ENCODE measurements around the gene JPT1.
A peak's percentile ranks its signal among the peaks of the same experiment; 100 is the strongest.
"Not testable (repeated sequence)": the region's sequence is repeated elsewhere in the genome, so short reads cannot be mapped to it uniquely, and the experiment has no call there.

Gene JPT1

GRCh38 chr17:75158480-75158879 lies 4.2 kb upstream of the JPT1 start:
- DNase-seq (ENCODE audit: low read depth in 2 of 2), result not testable (repeated sequence)

GRCh38 chr17:75155191-75155601 lies 884 bp upstream of the JPT1 start:
- no peak for DNase-seq (ENCODE audit: low read depth in 2 of 2)

- no peak for DNase-seq (ENCODE audit: low read depth in 2 of 2)
Measured at GRCh38 chr17:75153780-75154194, 525 bp downstream of the JPT1 start.

GRCh38 chr17:75152922-75153779 lies 1.2 kb downstream of the JPT1 start:
- DNase-seq (ENCODE audit: low read depth in 2 of 2), result no peak

- DNase-seq (ENCODE audit: low read depth in 2 of 2), result no peak
Measured at GRCh38 chr17:75152523-75152921, 1.8 kb downstream of the JPT1 start.

- DNase-seq (ENCODE audit: low read depth in 2 of 2), result no peak
Measured at GRCh38 chr17:75151930-75152329, 2.4 kb downstream of the JPT1 start.

- DNase-seq (ENCODE audit: low read depth in 2 of 2), result no peak
Measured at GRCh38 chr17:75147878-75148546, 6.3 kb downstream of the JPT1 start.

GRCh38 chr17:75146592-75146991 lies 7.7 kb downstream of the JPT1 start:
- DNase-seq (ENCODE audit: low read depth in 2 of 2), result no peak

- no peak for DNase-seq (ENCODE audit: low read depth in 2 of 2)
Measured at GRCh38 chr17:75144816-75145512, 9.3 kb downstream of the JPT1 start.

GRCh38 chr17:75142236-75142971 lies 11.9 kb downstream of the JPT1 start:
- no peak for DNase-seq (ENCODE audit: low read depth in 2 of 2)

GRCh38 chr17:75138519-75138918 lies 15.8 kb downstream of the JPT1 start:
- DNase-seq (ENCODE audit: low read depth in 2 of 2), result no peak

GRCh38 chr17:75137762-75138161 lies 16.6 kb downstream of the JPT1 start:
- not testable (repeated sequence) for DNase-seq (ENCODE audit: low read depth in 2 of 2)

- DNase-seq (ENCODE audit: low read depth in 2 of 2), result no peak
Measured at GRCh38 chr17:75135946-75136345, 18.4 kb downstream of the JPT1 start.

GRCh38 chr17:75135452-75135851 lies 18.9 kb downstream of the JPT1 start:
- no peak for DNase-seq (ENCODE audit: low read depth in 2 of 2)

- not testable (repeated sequence) for DNase-seq (ENCODE audit: low read depth in 2 of 2)
Measured at GRCh38 chr17:75133607-75134347, 20.5 kb downstream of the JPT1 start.

- no peak for DNase-seq (ENCODE audit: low read depth in 2 of 2)
Measured at GRCh38 chr17:75133001-75133400, 21.3 kb downstream of the JPT1 start.

GRCh38 chr17:75132018-75133000 lies 22.0 kb downstream of the JPT1 start:
- not testable (repeated sequence) for DNase-seq (ENCODE audit: low read depth in 2 of 2)

GRCh38 chr17:75131278-75132017 lies 22.9 kb downstream of the JPT1 start, which contains the start of gene NT5C:
Gene NT5C (minus strand): TSS chr17:75131742. CDS start chr17:75131707, 35 bp downstream.
- DNase-seq (ENCODE audit: low read depth in 2 of 2), result peak; percentile 33 to 42
